LHCN-M2 (cell line): ENCODE measurements around the gene TWNK. TPM values are rescaled to one million over a fixed set of nuclear protein-coding genes. Genes with fewer than 3 reads are reported as not detected.
"Not testable (repeated sequence)": the region's sequence is repeated elsewhere in the genome, so short reads cannot be mapped to it uniquely, and the experiment has no call there.

Source experiments
- DNase-seq: peaks from one replicate; pipeline ENCODE4 v3.0.0-alpha.2; 2012; ENCODE audit warnings: low read depth
- total RNA-seq: library from RNA; depleted of rRNA; stranded (reverse); fragments of >200 nt; gene quantifications from 2 replicates; pipeline ENCODE4 v1.2.3, GENCODE V29; 2014

TWNK gene
- total RNA-seq, 1 experiment from 2014 or later, result 9.1 TPM

GRCh38 chr10:100972904-100973535 is 14.3 kb upstream of the TWNK start:
- DNase-seq, result no peak

GRCh38 chr10:100975397-100975796 is 11.9 kb upstream of the TWNK start:
- DNase-seq, result not testable (repeated sequence)

GRCh38 chr10:100976906-100977305 is 10.4 kb upstream of the TWNK start:
- no peak for DNase-seq

- DNase-seq, result no peak
Observed at GRCh38 chr10:100977436-100977835, 9.9 kb upstream of the TWNK start.

GRCh38 chr10:100978121-100978900 is 9.0 kb upstream of the TWNK start:
- no peak for DNase-seq

GRCh38 chr10:100978901-100979195 is 8.5 kb upstream of the TWNK start:
- no peak for DNase-seq

GRCh38 chr10:100979791-100980272 is 7.5 kb upstream of the TWNK start:
- DNase-seq, result no peak

GRCh38 chr10:100980311-100980710 is 7.0 kb upstream of the TWNK start:
- no peak for DNase-seq

GRCh38 chr10:100980711-100981110 is 6.6 kb upstream of the TWNK start:
- no peak for DNase-seq

- no peak for DNase-seq
Observed at GRCh38 chr10:100981178-100981772, 6.1 kb upstream of the TWNK start.

- no peak for DNase-seq
Observed at GRCh38 chr10:100982916-100983830, 4.2 kb upstream of the TWNK start.

- no peak for DNase-seq
Observed at GRCh38 chr10:100983868-100984671, 3.3 kb upstream of the TWNK start.

- DNase-seq, result no peak
Observed at GRCh38 chr10:100984672-100985177, 2.6 kb upstream of the TWNK start.

GRCh38 chr10:100985336-100985735 is 2.0 kb upstream of the TWNK start:
- no peak for DNase-seq

GRCh38 chr10:100986623-100986951 is 756 bp upstream of the TWNK start:
- DNase-seq, result no peak

GRCh38 chr10:100987685-100988049 is 324 bp downstream of the TWNK start:
- DNase-seq, result no peak

GRCh38 chr10:100988166-100988565 is 823 bp downstream of the TWNK start:
- no peak for DNase-seq

- no peak for DNase-seq
Observed at GRCh38 chr10:100989088-100989487, 1.7 kb downstream of the TWNK start.

GRCh38 chr10:100993986-100994708 is 6.8 kb downstream of the TWNK start:
- peak; percentile 47 for DNase-seq

- no peak for DNase-seq
Observed at GRCh38 chr10:100995181-100995580, 7.8 kb downstream of the TWNK start.
